Left lung (tissue), 10 donors: ENCODE results near the gene CALML3. TPM values are rescaled to one million over a fixed set of nuclear protein-coding genes. Genes with fewer than 3 reads are reported as not detected.

Experiments used
- ATAC-seq: fragments of 200-7000 bp; cut with Tn5 transposase; one replicate; pipeline ENCODE4 v1.9.1; 2020; ENCODE audit warnings: moderate library complexity
- DNase-seq, 4 donors: peaks; one replicate each; pipeline ENCODE4 v3.0.0-alpha.2; 2013 to 2020
- H3K27ac ChIP-seq, 2 donors: fragments of 200-600 bp; sonication (generic) in 1 of 2; one replicate each; pipeline versions ENCODE4 v1.5.0 to v1.8.0; 2020 to 2021
- H3K27me3 ChIP-seq, 2 donors: fragments of 200-600 bp; sonication (generic) in 1 of 2; one replicate each; pipeline versions ENCODE4 v1.5.0 to v1.8.0; 2020 to 2021
- H3K36me3 ChIP-seq, 2 donors: fragments of 200-600 bp; sonication (generic) in 1 of 2; one replicate each; pipeline versions ENCODE4 v1.5.0 to v1.8.0; 2020 to 2021
- H3K4me1 ChIP-seq, 2 donors: fragments of 200-600 bp; one replicate each; pipeline ENCODE4 v1.8.0; 2021
- H3K4me3 ChIP-seq, 2 donors: fragments of 200-600 bp; sonication (generic) in 1 of 2; one replicate each; pipeline versions ENCODE4 v1.5.0 to v1.8.0; 2020 to 2021; ENCODE audit warnings: mild to moderate bottlenecking in 1 of 2
- H3K9me3 ChIP-seq, 2 donors: fragments of 200-600 bp; sonication (generic) in 1 of 2; one replicate each; pipeline versions ENCODE4 v1.5.0 to v1.8.0; 2020 to 2021
- CTCF ChIP-seq, 2 donors: fragments of 200-600 bp; sonication (generic) in 1 of 2; IDR thresholded peaks; one replicate each; pipeline versions ENCODE4 v1.5.0 to v1.8.0; 2021; ENCODE audit warnings: antibody characterized with exemption in 2 of 2
- intact Hi-C, 2 donors: fragments of 100-400 bp; cut with DNase I; formaldehyde crosslinking; loops; one replicate each; pipeline versions ENCODE4 v1.11.2 to v1.14.2; 2022
- polyA plus RNA-seq, 6 donors: library from polyadenylated mRNA; unstranded; fragments of 120-200 nt; gene quantifications; one replicate each; pipeline ENCODE4 v1.2.1, GENCODE V29; 2013; ENCODE audit not compliant: insufficient read length in 6 of 6
- total RNA-seq, 2 donors: library from RNA; stranded (reverse); fragmentation: NEBNext Ultra II Directional; extraction: Animal tissue kit (Norgen Biotek cat#: 25700); gene quantifications; one replicate each; pipeline ENCODE4 v1.2.1, GENCODE V29; 2021
- donor health status: DM: no; HTN: yes; CAD: no.
- donor health status: DM: no; HTN: no; CAD: no.

The CALML3 gene
- total and polyA plus RNA-seq, 8 donors: 0.28 to 0.87 (median 0.64) TPM; not detected in 2

- TF ChIP-seq CTCF (IDR thresholded peaks at IDR 0.05): no peak
- ATAC-seq: no peak
- Histone ChIP-seq H3K36me3 (no peaks in the 10 kb centered on the region), H3K4me3 (no peak overlapping the region), H3K27ac (no peak overlapping the region), H3K4me1 (peaks cover 0 to 3% of the 10 kb centered on the region in 2 donors), H3K9me3 (no peaks in the 10 kb centered on the region), H3K27me3 (no peaks in the 10 kb centered on the region)
- intact Hi-C loops: no loop called here
- no peak for DNase-seq
Observed at GRCh38 chr10:5559642-5560141, 34.9 kb downstream of the CALML3 start.

DNA sequence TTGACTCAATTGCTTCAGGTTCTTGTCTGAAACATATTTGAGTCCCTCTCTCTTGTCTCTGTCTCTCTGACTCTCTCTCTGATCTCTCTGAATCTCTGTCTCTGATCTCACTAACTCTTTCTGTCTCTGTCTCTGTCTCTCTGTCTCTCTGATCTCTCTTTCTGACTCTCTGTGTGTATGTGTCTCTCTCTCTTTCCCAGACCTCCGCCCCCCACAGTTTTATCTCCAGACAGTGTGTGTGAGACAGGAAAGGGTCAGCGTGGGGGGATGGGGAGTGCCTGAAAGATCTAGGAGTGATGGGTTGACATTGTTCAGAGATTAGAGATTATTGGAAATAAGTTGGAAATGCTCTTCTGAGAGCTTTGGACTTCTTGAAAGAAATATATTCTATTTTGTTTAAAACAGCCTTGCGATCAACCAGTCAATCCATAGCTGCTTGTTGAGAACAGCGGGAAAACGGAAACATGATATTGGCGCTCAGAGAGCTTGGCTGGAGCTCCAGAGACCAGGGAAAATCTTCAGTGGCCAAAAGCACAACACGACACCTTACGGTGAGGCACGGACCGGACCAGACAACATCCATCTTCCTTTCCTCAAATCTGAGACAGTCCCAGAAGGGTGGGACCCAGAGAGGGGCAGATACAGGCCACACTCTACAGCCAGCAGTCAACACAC, 35.5 kb downstream of the CALML3 start:
- intact Hi-C loops: no loop called here
- DNase-seq: no peak
- TF ChIP-seq CTCF (IDR thresholded peaks at IDR 0.05): no peak
- peaks cover 0 to 3% of the 10 kb centered on the region in 2 donors for H3K4me1 ChIP-seq
- H3K27ac ChIP-seq: no peak overlapping the region
- no peaks in the 10 kb centered on the region for H3K27me3 ChIP-seq
- H3K9me3 ChIP-seq: no peaks in the 10 kb centered on the region
- H3K36me3 ChIP-seq: no peaks in the 10 kb centered on the region
- no peak overlapping the region for H3K4me3 ChIP-seq
- ATAC-seq: no peak

GRCh38 chr10:5560817-5561703, 36.3 kb downstream of the CALML3 start:
- DNase-seq (peak in 2 of 4 donors; percentile 5 to 67), ATAC-seq (no peak)
- Histone ChIP-seq H3K4me3 (no peak overlapping the region), H3K9me3 (no peaks in the 10 kb centered on the region), H3K27me3 (no peaks in the 10 kb centered on the region), H3K36me3 (no peaks in the 10 kb centered on the region), H3K27ac (no peak overlapping the region), H3K4me1 (peaks cover 0 to 3% of the 10 kb centered on the region in 2 donors)
- intact Hi-C loops: no loop called here
- TF ChIP-seq CTCF (IDR thresholded peaks at IDR 0.05): no peak

DNA sequence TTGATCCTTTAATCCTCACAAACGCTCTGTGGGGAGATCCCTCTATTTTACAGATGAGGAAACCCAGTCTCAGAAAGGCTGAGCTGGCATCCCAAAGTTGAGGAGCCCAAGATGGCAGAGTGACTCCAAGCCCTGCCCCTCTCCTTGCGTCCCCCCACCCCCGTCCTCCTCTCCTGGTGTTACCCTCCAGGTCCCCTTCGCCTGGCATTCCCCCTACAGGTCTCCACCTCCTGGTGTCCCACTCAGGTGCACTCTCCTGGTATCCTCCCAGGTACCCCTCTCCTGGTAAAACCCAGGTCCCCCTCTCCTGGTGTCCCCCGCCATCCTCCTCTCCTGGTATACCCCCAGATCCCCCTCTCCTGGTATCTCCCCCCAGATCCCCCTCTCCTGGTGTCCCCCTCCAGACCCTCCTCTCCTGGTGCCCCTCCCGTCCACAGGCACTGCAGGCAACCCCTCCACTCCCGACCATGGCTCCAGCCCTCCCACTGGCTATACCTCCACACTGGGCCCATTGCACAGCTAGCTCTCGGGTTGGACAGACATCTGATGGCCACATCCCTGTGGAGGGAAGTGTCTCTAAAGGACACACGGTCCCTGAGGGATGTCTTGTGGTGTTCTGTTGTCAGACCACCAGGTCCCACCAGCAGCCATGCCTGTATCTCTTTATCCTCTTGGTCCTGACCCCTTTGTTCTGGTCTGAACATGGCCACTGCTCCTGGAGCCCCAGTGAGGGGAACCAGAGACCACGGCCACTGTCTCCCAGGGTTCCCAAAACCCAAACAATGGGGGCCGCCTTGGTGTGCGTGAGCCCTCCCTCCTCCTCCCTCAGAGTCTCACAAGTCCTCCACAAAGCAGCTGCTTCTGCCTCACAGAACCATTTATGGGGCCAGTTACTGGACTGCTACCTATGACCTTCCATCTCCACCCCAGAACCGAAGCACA, 37.2 kb downstream of the CALML3 start:
- no peaks in the 10 kb centered on the region for H3K36me3 ChIP-seq
- H3K9me3 ChIP-seq: no peaks in the 10 kb centered on the region
- H3K4me1 ChIP-seq: peaks cover 0 to 3% of the 10 kb centered on the region in 2 donors
- intact Hi-C loops: no loop called here
- ATAC-seq (no peak), DNase-seq (peak in 1 of 4 donors; percentile 37)
- no peak for TF ChIP-seq CTCF (IDR thresholded peaks at IDR 0.05)
- no peaks in the 10 kb centered on the region for H3K27me3 ChIP-seq
- H3K4me3 ChIP-seq: no peak overlapping the region
- H3K27ac ChIP-seq: no peak overlapping the region
